K562 (cell line): Measurements from ENCODE around the gene VDAC1. TPM values are rescaled to one million over a fixed set of nuclear protein-coding genes. Genes with fewer than 3 reads are reported as not detected.

Source experiments
- ARID1B ChIP-seq: fragments of 450-650 bp; IDR thresholded peaks from 2 replicates; pipeline ENCODE4 v1.6.1; 2016; ENCODE audit warnings: antibody characterized with exemption, mild to moderate bottlenecking, inconsistent platforms
- CBFA2T2 ChIP-seq: fragments of 450-650 bp; conservative IDR thresholded peaks from 2 replicates; pipeline ENCODE4 v1.6.1; 2017; ENCODE audit warnings: mild to moderate bottlenecking
- CUX1 ChIP-seq: fragments of 200-800 bp; sonication (Bioruptor generic); IDR thresholded peaks from 2 replicates; pipeline ENCODE4 v1.6.1; 2016; ENCODE audit warnings: missing genetic modification characterization, missing compliant biosample characterization
- CXXC5 ChIP-seq: fragments of 250-450 bp; sonication (Bioruptor Pico); IDR thresholded peaks from 2 replicates; pipeline ENCODE4 v1.8.0; 2022; ENCODE audit warnings: inconsistent platforms, mild to moderate bottlenecking, moderate library complexity
- EP300 ChIP-seq: IDR thresholded peaks from 2 replicates; pipeline ENCODE4 v1.6.1; 2012; ENCODE audit warnings: low read length, improper control_type of control experiment
- GTF2E2 ChIP-seq: fragments of 200-800 bp; sonication (Bioruptor generic); IDR thresholded peaks from 2 replicates; pipeline ENCODE4 v1.6.1; 2016; ENCODE audit warnings: missing genetic modification characterization, missing compliant biosample characterization
- HDAC1 ChIP-seq, 2 experiments: fragments of 450-650 bp; IDR thresholded peaks; 2 replicates each; pipeline ENCODE4 v1.6.1; 2016 to 2017; ENCODE audit warnings: inconsistent platforms in 1 of 2, mild to moderate bottlenecking in 1 of 2, moderate library complexity in 1 of 2
- HDAC2 ChIP-seq: fragments of 450-650 bp; IDR thresholded peaks from 2 replicates; pipeline ENCODE4 v1.6.1; 2016; ENCODE audit warnings: mild to moderate bottlenecking
- HDAC3 ChIP-seq: fragments of 450-650 bp; IDR thresholded peaks from 2 replicates; pipeline ENCODE4 v1.6.1; 2018; ENCODE audit warnings: borderline replicate concordance, mild to moderate bottlenecking, moderate library complexity; ENCODE audit not compliant: partially characterized antibody
- MAFG ChIP-seq: fragments of 450-650 bp; conservative IDR thresholded peaks from 2 replicates; pipeline ENCODE4 v1.6.1; 2016; ENCODE audit warnings: missing genetic modification characterization, missing compliant biosample characterization
- MTA2 ChIP-seq: fragments of 450-650 bp; IDR thresholded peaks from 2 replicates; pipeline ENCODE4 v1.6.1; 2016; ENCODE audit warnings: low read depth
- MTF1 ChIP-seq: fragments of 250-450 bp; sonication (Bioruptor Pico); IDR thresholded peaks from 2 replicates; pipeline ENCODE4 v1.9.0; 2021; ENCODE audit warnings: moderate library complexity, mild to moderate bottlenecking, inconsistent platforms, borderline replicate concordance
- NFE2 ChIP-seq: IDR thresholded peaks from 2 replicates; pipeline ENCODE4 v1.6.1; 2014; ENCODE audit warnings: antibody characterized with exemption, low read depth
- NFIC ChIP-seq: fragments of 450-650 bp; IDR thresholded peaks from 2 replicates; pipeline ENCODE4 v1.6.1; 2017; ENCODE audit warnings: mild to moderate bottlenecking, inconsistent platforms
- POLR2G ChIP-seq: fragments of 200-400 bp; formaldehyde crosslinking; IDR thresholded peaks from 2 replicates; pipeline ENCODE4 v1.6.1; 2017; ENCODE audit warnings: low read depth, mild to moderate bottlenecking, antibody characterized with exemption, low read length, moderate library complexity
- SMAD4 ChIP-seq: fragments of 250-450 bp; sonication (Bioruptor Pico); conservative IDR thresholded peaks from 2 replicates; pipeline ENCODE4 v1.8.0; 2021; ENCODE audit warnings: inconsistent platforms, mild to moderate bottlenecking, moderate library complexity
- STAT5A ChIP-seq: IDR thresholded peaks from 2 replicates; pipeline ENCODE4 v1.6.1; 2012; ENCODE audit warnings: low read length, inconsistent platforms, borderline replicate concordance
- ZBTB8A ChIP-seq: fragments of 450-650 bp; IDR thresholded peaks from 2 replicates; pipeline ENCODE4 v1.6.1; 2018; ENCODE audit warnings: mild to moderate bottlenecking, moderate library complexity; ENCODE audit not compliant: partially characterized antibody
- ZMIZ1 ChIP-seq, 2 experiments: fragments of 150-350 bp in 1 of 2; IDR thresholded peaks; 2 replicates each; pipeline ENCODE4 v1.6.1; 2012 to 2016; ENCODE audit warnings: low read depth in 2 of 2, low read length in 2 of 2, mild to moderate bottlenecking in 1 of 2, moderate library complexity in 1 of 2
- polyA plus RNA-seq, 8 experiments: library from polyadenylated mRNA; depleted of rRNA in 4 of 8; stranded (reverse) in 5 of 8; unstranded in 3 of 8; fragments of >200 nt; fragmentation: Nextera tagmentation in 2 of 8; fragmentation: Illumina TruSeq in 1 of 8; extraction: Ambion mirVana in 2 of 8; extraction: Trizol in 1 of 8; gene quantifications; 2 replicates each; pipeline versions ENCODE4 v1.2.1 to v1.2.3, GENCODE V29; 2011 to 2014; ENCODE audit warnings: inconsistent platforms in 1 of 8, missing spikeins in 1 of 8
- total RNA-seq, 7 experiments: library from RNA; depleted of rRNA in 6 of 7; stranded (reverse); fragments of >200 nt in 6 of 7; fragmentation: Illumina TruSeq in 2 of 7; extraction: Trizol in 2 of 7; gene quantifications; 2 replicates each; pipeline versions ENCODE4 v1.2.1 to v1.2.3, GENCODE V29; 2011 to 2021; ENCODE audit warnings: low replicate concordance in 1 of 7

VDAC1 gene
- total and polyA plus RNA-seq, 9 of the 15 experiments (the other 6 are each of a cell fraction or from before 2014, with no cell fraction given) = 168 to 366 (median 293) TPM

GRCh38 chr5:134018154-134018985, 13.6 kb upstream of the VDAC1 start (continued):
- TF ChIP-seq CUX1 (CRISPR knock-in tag) (no peak), ZMIZ1 (IDR thresholded peaks at IDR 0.05; ENCODE audit: low read depth in 2 of 2, low read length in 2 of 2) (peak in 1 of 2 experiments; percentile 29; a peak in 1 of 4 replicates), ARID1B (peak; percentile 61), POLR2G (no peak), CXXC5 (CRISPR knock-in tag) (no peak), NFIC (0 out of 2 replicates have a peak, but pooled peaks have one; percentile 45), HDAC1 (IDR thresholded peaks at IDR 0.05) (peak in 1 of 2 experiments; percentile 53; a peak in 1 of 4 replicates), ZBTB8A (no peak), MTF1 (CRISPR knock-in tag) (no peak), SMAD4 (peak; percentile 83), MTA2 (0 out of 2 replicates have a peak, but pooled peaks have one; percentile 13), HDAC3 (peak; percentile 66), GTF2E2 (tag) (no peak), EP300 (peak; percentile 28; the same call in 1 of the 2 replicates), STAT5A (peak; percentile 43; the same call in 1 of the 2 replicates), NFE2 (peak; percentile 62; the same call in 1 of the 2 replicates), CBFA2T2 (peak; percentile 86), MAFG (tag) (peak; percentile 43), HDAC2 (peak; percentile 56; the same call in 1 of the 2 replicates)
